Hindlimb muscle (tissue), 1 donor: ENCODE results near the gene PPP1R14B. TPM values are rescaled to one million over a fixed set of nuclear protein-coding genes. Genes with fewer than 3 reads are reported as not detected.
"Not testable (repeated sequence)": the region's sequence is repeated elsewhere in the genome, so short reads cannot be mapped to it uniquely, and the experiment has no call there.

Source experiments
- DNase-seq: peaks from one replicate; pipeline ENCODE4 v3.0.0-alpha.2; 2013
- polyA plus RNA-seq: library from polyadenylated mRNA; unstranded; fragments of 120-200 nt; gene quantifications from one replicate; pipeline ENCODE4 v1.2.1, GENCODE V29; 2013; ENCODE audit not compliant: insufficient read length

Gene PPP1R14B
- polyA plus RNA-seq, 1 donor: 177 TPM

DNA sequence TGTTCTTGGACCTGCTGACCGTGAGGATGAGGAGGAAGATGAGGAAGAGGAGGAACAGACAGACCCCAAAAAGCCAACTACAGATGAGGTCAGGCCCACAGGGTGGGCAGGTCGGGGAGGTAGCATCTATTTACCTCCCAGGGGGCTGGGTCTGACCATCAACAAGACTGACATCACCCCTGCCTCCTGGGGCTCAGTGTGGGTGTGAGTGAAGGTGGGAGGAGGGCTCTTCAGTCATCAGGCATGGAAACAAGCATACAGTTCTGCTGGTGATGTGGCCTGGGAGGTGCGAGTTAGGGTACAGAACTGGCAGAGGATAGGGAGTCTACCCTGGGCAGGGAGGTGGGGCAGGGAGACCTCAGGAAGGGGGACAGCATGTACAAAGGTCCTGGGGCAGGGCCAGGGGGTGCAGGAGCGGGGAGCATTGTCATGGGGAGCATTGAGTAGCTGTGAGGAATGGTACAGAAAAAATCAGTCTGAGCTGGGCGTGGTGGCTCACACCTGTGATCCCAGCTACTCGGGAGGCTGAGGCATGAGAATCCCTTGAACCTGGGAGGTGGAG lies 13.5 kb upstream of the PPP1R14B start:
- no peak for DNase-seq

DNA sequence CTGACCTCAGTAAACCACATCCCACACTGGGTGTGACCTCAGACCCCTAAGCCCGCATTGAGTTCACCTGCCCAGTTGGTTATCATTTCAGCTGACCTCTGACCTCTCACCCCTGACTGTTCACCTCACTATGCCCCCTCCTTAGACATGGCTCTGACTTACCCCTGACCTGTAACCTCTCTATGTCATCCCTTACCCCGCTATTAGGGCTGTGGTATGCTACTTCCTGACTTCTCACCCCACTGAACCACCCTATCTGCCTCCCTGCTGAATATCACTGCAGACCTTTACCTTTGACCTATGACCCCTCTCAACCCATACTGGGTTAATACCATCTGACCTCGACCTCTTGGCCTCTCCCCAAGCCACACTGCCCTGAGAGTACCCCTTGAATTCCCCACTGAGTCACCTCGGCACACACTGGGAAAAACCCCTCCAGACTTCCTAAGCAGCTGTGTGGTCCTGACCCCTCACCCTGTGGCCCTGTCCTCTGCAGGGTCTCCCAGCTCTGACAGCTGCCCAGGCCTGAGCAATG lies 12.9 kb upstream of the PPP1R14B start:
- DNase-seq: no peak

DNA sequence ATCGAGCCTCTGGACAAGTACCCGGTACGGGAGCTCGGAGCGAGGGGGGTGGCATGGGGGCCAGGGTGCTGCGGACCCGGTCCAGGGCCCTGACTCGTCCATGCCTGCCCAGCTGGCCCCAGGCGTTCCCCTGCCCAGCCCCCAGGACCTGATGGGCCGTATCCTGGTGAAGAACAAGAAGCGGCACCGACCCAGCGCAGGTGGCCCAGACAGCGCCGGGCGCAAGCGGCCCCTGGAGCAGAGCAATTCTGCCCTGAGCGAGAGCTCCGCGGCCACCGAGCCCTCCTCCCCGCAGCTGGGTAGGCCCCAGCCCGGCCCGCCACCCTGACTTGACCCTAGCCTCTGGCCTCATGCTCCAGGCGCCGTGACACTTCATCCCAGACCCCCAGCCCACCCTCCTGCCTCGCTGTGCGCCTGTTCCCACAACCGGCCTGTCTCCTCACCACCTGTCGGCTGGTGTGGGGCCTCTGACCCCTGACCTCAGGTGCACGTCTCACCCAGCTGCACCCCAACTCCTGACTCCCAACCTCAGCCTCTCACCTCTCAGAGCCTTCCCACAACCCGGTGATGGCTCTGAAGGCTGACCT lies 12.3 kb upstream of the PPP1R14B start:
- DNase-seq: no peak

- DNase-seq: no peak
Observed at GRCh38 chr11:64258356-64258755, 11.6 kb upstream of the PPP1R14B start.

DNA sequence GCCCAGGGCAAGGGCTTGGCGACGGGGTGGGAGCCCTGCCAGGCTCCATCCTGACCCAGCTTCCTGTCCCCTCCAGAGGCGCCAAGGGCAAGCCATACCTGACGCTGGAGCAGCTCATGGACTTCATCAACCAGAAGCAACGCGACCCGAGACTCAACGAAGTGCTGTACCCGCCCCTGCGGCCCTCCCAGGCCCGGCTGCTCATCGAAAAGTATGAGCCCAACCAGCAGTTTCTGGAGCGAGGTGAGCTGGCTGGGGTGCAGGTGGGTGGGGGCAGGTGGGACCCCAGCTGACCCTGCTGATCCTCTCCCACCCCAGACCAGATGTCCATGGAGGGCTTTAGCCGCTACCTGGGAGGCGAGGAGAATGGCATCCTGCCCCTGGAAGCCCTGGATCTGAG lies 9.6 kb upstream of the PPP1R14B start:
- no peak for DNase-seq

DNA sequence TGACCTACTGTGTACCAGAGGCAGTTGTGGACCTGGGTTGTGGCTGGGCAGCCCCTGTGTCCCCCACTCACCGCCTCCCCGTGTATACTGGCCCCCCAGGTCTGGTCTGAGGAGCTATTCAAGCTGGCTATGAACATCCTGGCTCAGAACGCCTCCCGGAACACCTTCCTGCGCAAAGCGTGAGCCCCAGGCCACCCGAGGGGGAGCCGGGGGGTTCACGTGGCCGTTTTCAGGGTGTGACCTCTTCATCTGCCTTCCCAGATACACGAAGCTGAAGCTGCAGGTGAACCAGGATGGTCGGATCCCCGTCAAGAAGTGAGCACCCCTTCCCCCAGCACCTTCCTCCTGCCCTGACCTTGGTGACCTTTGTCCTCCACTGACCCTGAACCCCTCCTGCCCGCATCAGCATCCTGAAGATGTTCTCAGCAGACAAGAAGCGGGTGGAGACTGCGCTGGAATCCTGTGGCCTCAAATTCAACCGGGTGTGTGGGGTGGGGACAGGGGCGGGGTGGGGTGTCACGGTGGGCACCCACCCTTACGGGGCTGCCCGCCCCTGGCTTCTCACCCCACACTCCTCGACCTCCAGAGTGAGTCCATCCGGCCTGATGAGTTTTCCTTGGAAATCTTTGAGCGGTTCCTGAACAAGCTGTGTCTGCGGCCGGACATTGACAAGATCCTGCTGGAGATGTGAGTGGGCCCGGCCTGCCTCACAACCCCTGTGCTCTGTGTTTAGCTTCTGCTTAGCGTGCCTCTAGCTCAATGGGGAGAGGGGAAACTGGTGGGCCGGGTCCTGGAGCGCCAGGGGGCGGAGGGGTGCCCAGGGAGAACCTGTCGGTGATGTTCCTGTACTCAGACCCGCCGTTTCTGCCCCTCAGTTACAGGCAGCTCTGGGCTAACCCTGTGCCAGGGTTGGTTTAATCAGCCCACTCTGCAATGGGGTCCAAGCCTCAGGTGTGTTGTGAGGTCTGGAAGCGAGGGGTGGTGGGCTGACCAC lies 8.7 kb upstream of the PPP1R14B start:
- no peak for DNase-seq

DNA sequence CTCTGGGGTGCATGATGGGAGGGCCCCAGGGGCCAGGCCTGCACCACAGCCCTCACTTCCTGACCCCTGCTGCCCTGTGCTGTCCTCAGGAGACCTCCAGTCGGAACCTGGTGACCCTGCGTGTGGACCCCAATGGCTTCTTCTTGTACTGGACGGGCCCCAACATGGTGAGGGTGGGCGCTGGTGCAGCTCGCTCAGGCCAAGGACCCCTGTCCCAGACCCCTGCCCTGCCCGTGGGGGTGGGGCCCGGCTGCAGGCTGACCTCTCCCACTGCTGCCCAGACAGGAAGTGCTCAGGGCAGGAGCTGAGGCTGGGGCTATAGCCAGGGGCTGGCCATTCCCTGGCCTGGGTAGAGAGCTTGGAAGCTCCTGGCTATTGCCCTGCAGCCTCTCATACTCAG lies 7.6 kb upstream of the PPP1R14B start:
- no peak for DNase-seq

- no peak for DNase-seq
Observed at GRCh38 chr11:64253481-64253880, 6.7 kb upstream of the PPP1R14B start.

GRCh38 chr11:64253043-64253442 lies 6.3 kb upstream of the PPP1R14B start:
- no peak for DNase-seq

- DNase-seq: no peak
Observed at GRCh38 chr11:64252003-64252872, 5.5 kb upstream of the PPP1R14B start.

- DNase-seq: no peak
Observed at GRCh38 chr11:64251753-64252002, 4.9 kb upstream of the PPP1R14B start.

DNA sequence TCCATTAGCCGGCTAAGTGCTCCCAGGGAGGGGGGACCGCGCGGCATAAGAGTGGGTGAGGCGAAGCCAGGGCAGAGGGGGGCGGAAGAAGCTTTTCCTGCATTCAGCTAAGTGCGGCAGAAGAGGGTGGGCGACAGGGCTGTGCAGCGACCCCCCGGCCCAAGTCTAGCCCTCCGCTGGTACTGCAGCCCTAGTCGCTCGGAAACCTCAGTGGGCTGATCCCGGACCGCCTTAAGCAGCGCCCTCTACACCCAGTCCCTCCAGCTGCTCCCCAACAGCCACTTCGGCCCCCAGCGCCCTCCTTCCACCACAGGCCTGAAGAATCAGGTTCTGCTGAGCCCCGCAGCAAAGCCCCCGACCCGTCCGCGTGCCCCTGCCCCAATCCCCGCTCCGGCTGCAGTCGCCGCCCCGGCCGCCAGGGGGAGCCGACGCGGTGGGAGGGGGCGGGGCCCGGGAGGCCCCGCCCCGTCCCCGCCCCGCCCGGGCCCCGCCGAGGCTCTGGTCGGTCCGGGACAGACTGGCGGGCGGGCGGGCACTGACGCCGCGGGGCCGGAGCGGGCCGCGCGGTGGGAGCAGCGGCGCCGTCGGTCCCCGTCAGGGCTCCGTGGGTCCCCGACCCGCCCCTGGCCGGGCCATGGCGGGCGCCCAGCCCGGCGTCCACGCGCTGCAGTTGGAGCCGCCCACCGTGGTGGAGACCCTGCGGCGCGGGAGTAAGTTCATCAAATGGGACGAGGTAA lies 4.4 kb upstream of the PPP1R14B start, which contains the start of gene PLCB3:
TSS of gene PLCB3 (plus strand) at position 515 of the 737 bp plus-strand sequence. CDS start at position 635, 120 bp downstream.
- DNase-seq: no peak

DNA sequence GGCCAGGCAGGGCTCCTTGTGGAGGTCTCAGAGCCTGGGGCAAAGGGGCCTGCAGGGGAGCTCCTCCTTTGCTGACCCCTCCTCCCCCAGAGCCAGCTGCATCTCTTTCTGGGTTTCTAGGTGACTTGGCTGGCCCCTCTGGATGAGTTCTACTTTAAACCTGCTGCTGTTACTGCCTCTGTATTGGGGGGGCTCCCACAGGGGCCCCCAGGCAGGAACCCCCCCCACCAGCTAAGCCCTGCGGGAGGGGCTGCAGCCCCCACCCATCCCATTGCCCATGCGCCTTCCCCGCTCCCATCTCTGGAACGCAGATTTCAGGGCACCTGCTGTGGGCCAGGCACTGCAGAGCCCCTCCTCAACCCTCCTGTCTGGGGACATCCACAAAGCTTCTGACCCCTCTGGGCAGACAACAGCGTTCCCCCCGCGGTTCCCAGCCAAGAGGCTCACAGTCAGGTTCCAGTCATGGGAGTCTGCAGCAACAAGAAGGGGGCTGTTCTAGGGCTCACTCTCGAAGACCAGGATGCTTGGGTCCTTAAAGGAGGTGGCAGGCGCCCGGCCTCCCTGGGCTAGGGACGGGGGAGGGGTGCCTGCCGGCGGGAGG lies 3.8 kb upstream of the PPP1R14B start:
- DNase-seq: no peak

GRCh38 chr11:64249563-64250414 lies 3.0 kb upstream of the PPP1R14B start:
- DNase-seq: no peak

DNA sequence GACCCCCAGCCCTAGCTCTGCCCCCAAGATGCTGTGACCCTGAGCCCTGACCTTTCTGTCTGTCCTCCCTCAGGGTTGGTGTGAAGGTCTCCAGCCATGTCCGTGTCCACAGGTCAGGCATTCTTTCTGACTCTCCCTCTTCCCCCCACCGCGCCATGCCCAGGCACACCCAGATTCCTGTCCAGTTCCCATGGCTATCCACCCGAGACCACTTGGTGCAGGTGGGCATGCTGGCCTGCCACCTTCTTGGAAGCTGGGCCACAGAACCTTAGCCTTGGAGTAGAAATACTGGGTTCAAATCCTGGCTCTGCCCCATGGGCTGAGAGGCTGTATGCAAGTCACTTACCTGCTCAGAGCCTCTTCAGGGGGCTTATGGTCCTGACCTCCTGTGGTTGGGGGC lies 2.3 kb upstream of the PPP1R14B start:
- DNase-seq: no peak

DNA sequence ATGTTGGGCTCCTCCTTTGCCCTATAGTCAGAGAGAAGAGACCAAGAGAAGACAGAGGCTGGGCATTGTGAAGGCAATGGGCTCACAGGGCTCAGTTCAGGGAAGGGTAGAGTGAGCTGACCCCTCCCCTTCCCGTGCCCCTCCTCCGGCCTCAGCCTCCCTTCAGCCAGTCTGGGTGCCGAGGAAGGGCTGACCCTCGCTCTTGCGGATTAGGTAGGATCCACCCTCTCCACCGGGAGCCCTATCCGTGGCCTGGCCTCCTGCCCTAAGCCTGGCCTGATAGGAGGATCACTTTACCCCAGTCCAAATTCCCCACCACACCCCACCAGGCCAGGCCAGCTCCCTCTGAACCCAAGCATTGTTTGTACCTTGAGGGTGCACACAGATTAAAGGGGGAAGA lies 1.8 kb upstream of the PPP1R14B start:
- DNase-seq: no peak

GRCh38 chr11:64247729-64248531 lies 1.2 kb upstream of the PPP1R14B start:
- no peak for DNase-seq

GRCh38 chr11:64246621-64246870 lies 197 bp downstream of the PPP1R14B start:
- not testable (repeated sequence) for DNase-seq

DNA sequence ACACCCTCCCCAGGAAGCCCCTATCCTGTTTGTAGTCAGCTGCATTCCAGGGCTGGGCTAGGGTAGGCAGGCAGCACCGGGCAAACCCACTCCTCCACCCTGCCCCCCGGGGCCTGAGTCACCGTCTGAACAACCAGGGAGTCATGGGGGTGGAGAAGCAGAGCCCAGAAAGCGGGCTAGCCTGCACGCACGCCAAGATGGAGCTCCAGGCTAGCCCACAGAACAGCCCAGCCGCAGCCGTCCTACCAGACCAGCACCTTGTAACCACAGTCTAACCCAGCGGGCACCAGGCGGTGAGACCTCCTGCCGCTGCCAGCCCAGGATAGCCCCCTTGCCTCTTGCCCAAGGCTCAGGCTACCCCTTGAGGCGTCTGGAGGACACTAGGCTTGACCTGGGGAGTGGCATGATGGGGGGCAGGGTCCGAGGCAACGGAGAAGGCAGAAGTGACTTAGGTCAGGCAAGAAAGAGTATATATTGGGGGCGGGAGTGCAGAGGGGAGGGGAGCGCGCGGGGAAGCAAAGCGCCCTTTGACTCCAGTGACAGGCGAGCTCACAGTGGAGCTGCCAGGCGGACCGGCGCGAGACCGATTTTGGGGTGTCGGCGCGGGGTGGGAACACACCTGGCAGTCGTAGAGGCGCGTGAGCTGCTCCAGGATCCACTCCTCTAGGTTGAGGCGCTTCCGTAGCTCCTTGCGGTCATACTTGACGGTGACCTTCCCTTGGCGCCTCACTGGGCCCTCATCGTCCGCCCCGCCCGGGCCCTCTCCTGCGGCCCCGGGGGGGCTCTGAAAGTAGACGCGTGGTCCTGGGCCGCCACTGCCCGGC lies 734 bp downstream of the PPP1R14B start:
- DNase-seq: peak; percentile 62
